Ishikawa (cell line): ENCODE data around the gene PNPLA3.

Experiments used
- CEBPB ChIP-seq: IDR thresholded peaks from 2 replicates; pipeline ENCODE4 v1.6.1; 2012
- CREB1 ChIP-seq: IDR thresholded peaks from 2 replicates; pipeline ENCODE4 v1.6.1; 2012; ENCODE audit warnings: low read depth
- EGR1 ChIP-seq: IDR thresholded peaks from 2 replicates; pipeline ENCODE4 v1.6.1; 2012
- EP300 ChIP-seq: IDR thresholded peaks from 2 replicates; pipeline ENCODE4 v1.6.1; 2012; ENCODE audit warnings: borderline replicate concordance
- FOXM1 ChIP-seq: IDR thresholded peaks from 2 replicates; pipeline ENCODE4 v1.6.1; 2012; ENCODE audit warnings: low read depth, borderline replicate concordance
- NFIC ChIP-seq: IDR thresholded peaks from 2 replicates; pipeline ENCODE4 v1.6.1; 2012
- RAD21 ChIP-seq: IDR thresholded peaks from 2 replicates; pipeline ENCODE4 v1.6.1; 2012; ENCODE audit warnings: low read depth
- TAF1 ChIP-seq: IDR thresholded peaks from 2 replicates; pipeline ENCODE4 v1.6.1; 2012; ENCODE audit warnings: low read depth, mild to moderate bottlenecking
- TCF12 ChIP-seq: IDR thresholded peaks from 2 replicates; pipeline ENCODE4 v1.6.1; 2012; ENCODE audit warnings: low read depth
- TEAD4 ChIP-seq: IDR thresholded peaks from 2 replicates; pipeline ENCODE4 v1.6.1; 2012
- YY1 ChIP-seq: IDR thresholded peaks from 2 replicates; pipeline ENCODE4 v1.6.1; 2012; ENCODE audit warnings: low read depth
- ZBTB7A ChIP-seq: IDR thresholded peaks from 2 replicates; pipeline ENCODE4 v1.6.1; 2012; ENCODE audit warnings: low read depth
- TF ChIP-seq, protein P1 (sequence below): IDR thresholded peaks from 2 replicates; pipeline ENCODE4 v1.6.1; 2012
- TF ChIP-seq, protein P2 (sequence below): IDR thresholded peaks from 2 replicates; pipeline ENCODE4 v1.6.1; 2012; ENCODE audit warnings: low read depth, mild to moderate bottlenecking
- TF ChIP-seq, protein P3 (sequence below): IDR thresholded peaks from 2 replicates; pipeline ENCODE4 v1.6.1; 2012

PNPLA3 gene

DNA sequence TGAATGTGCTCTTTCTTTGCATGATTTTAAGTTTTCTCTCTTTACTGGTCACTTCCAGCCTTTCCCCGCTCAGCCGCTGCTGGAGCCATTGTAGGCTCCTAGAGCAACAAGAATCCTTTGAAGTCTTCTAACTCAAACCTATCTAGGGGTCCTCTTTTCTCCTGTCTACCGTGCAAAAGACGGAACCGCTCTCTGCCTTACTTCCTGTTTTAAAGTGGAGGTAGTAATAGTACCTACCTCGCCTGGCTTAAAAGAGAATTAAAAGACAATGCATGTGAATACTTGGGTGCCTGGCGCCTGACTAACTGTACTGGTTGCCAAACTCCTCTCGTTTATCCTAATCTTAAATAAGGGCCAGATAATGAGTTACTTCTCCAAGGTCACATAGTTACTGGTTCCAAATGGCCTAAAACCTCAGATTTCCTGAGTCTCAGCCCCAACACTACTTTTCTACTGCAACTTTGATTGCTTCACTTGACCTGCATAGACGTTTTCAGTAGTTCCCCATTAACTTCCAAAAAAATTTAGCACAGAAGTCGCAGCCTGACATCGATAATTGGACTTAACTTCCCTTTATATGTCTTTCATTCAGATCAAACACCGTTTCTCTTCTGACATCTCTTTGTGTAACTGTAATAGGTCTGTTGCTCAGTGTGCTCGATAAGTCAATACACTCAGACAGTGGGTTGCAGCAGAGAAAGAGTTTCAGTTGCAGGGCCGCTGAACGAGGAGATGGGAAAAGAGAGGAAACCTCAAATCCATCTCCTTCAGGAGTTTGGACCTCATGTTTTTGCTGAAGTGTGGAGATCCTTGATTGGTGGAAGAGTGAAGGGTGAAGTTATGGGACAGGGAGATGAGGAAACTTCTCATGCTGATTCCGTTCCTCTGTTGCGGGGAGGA lies 32.5 kb downstream of the PNPLA3 start:
- TF ChIP-seq, protein P1, sequence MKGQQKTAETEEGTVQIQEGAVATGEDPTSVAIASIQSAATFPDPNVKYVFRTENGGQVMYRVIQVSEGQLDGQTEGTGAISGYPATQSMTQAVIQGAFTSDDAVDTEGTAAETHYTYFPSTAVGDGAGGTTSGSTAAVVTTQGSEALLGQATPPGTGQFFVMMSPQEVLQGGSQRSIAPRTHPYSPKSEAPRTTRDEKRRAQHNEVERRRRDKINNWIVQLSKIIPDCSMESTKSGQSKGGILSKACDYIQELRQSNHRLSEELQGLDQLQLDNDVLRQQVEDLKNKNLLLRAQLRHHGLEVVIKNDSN, result no peak
- TF ChIP-seq TCF12, result no peak
- no peak for TF ChIP-seq ZBTB7A
- TF ChIP-seq TAF1, result no peak
- TF ChIP-seq, protein P2, sequence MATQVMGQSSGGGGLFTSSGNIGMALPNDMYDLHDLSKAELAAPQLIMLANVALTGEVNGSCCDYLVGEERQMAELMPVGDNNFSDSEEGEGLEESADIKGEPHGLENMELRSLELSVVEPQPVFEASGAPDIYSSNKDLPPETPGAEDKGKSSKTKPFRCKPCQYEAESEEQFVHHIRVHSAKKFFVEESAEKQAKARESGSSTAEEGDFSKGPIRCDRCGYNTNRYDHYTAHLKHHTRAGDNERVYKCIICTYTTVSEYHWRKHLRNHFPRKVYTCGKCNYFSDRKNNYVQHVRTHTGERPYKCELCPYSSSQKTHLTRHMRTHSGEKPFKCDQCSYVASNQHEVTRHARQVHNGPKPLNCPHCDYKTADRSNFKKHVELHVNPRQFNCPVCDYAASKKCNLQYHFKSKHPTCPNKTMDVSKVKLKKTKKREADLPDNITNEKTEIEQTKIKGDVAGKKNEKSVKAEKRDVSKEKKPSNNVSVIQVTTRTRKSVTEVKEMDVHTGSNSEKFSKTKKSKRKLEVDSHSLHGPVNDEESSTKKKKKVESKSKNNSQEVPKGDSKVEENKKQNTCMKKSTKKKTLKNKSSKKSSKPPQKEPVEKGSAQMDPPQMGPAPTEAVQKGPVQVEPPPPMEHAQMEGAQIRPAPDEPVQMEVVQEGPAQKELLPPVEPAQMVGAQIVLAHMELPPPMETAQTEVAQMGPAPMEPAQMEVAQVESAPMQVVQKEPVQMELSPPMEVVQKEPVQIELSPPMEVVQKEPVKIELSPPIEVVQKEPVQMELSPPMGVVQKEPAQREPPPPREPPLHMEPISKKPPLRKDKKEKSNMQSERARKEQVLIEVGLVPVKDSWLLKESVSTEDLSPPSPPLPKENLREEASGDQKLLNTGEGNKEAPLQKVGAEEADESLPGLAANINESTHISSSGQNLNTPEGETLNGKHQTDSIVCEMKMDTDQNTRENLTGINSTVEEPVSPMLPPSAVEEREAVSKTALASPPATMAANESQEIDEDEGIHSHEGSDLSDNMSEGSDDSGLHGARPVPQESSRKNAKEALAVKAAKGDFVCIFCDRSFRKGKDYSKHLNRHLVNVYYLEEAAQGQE, result no peak
- TF ChIP-seq YY1, result no peak
- TF ChIP-seq FOXM1, result no peak
- no peak for TF ChIP-seq CEBPB
- TF ChIP-seq EGR1, result no peak
- TF ChIP-seq CREB1, result no peak
- no peak for TF ChIP-seq EP300
- no peak for TF ChIP-seq TEAD4
- TF ChIP-seq NFIC, result no peak

DNA sequence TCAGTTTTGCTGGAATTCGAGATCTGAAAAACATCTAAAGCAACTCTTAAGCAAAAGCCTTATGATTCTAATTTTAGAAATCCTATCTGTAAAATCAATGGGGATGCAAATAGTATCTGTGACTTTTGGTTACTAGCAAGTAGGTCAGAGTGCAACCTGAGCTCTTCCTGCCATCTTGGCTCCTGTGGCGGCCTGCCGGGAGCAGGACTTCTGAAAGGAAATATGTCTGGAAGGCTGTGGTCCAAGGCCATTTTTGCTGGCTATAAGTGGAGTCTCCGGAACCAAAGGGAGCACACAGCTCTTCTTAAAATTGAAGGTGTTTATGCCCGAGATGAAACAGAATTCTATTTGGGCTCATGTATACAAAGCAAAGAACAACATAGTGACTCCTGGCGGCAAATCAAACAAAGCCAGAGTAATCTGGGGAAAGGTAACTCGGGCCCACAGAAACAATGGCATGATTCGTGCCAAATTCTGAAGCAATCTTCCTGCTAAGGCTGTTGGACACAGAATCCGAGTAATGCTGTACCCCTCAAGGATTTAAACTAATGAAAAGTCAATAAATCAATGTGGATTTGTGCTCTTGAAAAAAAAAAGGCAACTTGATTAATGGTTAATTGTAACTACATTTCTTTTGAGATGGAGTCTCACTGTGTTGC lies 33.3 kb downstream of the PNPLA3 start:
- TF ChIP-seq NFIC (peak; percentile 47), CREB1 (no peak), CEBPB (peak; percentile 66)
- TF ChIP-seq, protein P2, result no peak
- TF ChIP-seq, protein P3, sequence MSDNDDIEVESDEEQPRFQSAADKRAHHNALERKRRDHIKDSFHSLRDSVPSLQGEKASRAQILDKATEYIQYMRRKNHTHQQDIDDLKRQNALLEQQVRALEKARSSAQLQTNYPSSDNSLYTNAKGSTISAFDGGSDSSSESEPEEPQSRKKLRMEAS, result no peak

GRCh38 chr22:43957871-43958270 lies 34.3 kb downstream of the PNPLA3 start:
- no peak for TF ChIP-seq FOXM1
- TF ChIP-seq, protein P2, result no peak
- TF ChIP-seq, protein P3, result no peak
- TF ChIP-seq NFIC, result no peak
- no peak for TF ChIP-seq TAF1
- TF ChIP-seq CEBPB, result no peak
- no peak for TF ChIP-seq TCF12
- TF ChIP-seq, protein P1, result no peak
- no peak for TF ChIP-seq YY1
- TF ChIP-seq CREB1, result no peak
- TF ChIP-seq RAD21, result no peak
- TF ChIP-seq ZBTB7A, result no peak
- TF ChIP-seq EGR1, result no peak
- TF ChIP-seq TEAD4, result no peak
- TF ChIP-seq EP300, result no peak

GRCh38 chr22:43964314-43964857 lies 40.8 kb downstream of the PNPLA3 start:
- TF ChIP-seq TAF1 (no peak), CEBPB (no peak), FOXM1 (no peak), EP300 (no peak), TEAD4 (no peak), TCF12 (no peak), NFIC (no peak), CREB1 (no peak), YY1 (no peak), EGR1 (no peak), RAD21 (no peak), ZBTB7A (no peak)
- TF ChIP-seq, protein P3, result no peak
- TF ChIP-seq, protein P2, result no peak
- TF ChIP-seq, protein P1, result no peak
